Neural cell (in vitro differentiated cells): ENCODE measurements around the gene TFEB. TPM values are rescaled to one million over a fixed set of nuclear protein-coding genes. Genes with fewer than 3 reads are reported as not detected.

Source experiments
- H2AFZ ChIP-seq: fragments of 200-600, 300-800 bp; sonication (generic), shearing (Covaris generic); 2 replicates; pipeline ENCODE4 v1.6.0; 2014; ENCODE audit warnings: low read depth, mild to moderate bottlenecking, antibody characterized with exemption, low read length, moderate library complexity
- H3F3A ChIP-seq: fragments of 200-600 bp; shearing (Covaris generic); 2 replicates; pipeline ENCODE4 v1.6.1; 2016; ENCODE audit warnings: mild to moderate bottlenecking, moderate library complexity, mixed read lengths, antibody characterized with exemption, low read length; ENCODE audit not compliant: insufficient read depth, poor library complexity, severe bottlenecking
- H3K27ac ChIP-seq: fragments of 200-600, 300-800 bp; sonication (generic), shearing (Covaris generic); 2 replicates; pipeline ENCODE4 v1.5.1; 2014; ENCODE audit warnings: mild to moderate bottlenecking, low read length, moderate library complexity
- H3K27me3 ChIP-seq: fragments of 300-800, 200-600 bp; sonication (generic), shearing (Covaris generic); 2 replicates; pipeline ENCODE4 v1.6.0; 2014; ENCODE audit warnings: mild to moderate bottlenecking, low read depth, low read length, moderate library complexity; ENCODE audit not compliant: insufficient read depth
- H3K36me3 ChIP-seq: fragments of 300-800, 200-600 bp; sonication (generic), shearing (Covaris generic); 2 replicates; pipeline ENCODE4 v1.5.1; 2014; ENCODE audit warnings: mild to moderate bottlenecking, antibody characterized with exemption, low read length, moderate library complexity; ENCODE audit not compliant: insufficient read depth
- H3K4me2 ChIP-seq: fragments of 300-800, 200-600 bp; sonication (generic), shearing (Covaris generic); 2 replicates; pipeline ENCODE4 v1.6.0; 2014; ENCODE audit warnings: mild to moderate bottlenecking, low read length
- H3K4me3 ChIP-seq: fragments of 300-800, 200-600 bp; sonication (generic), shearing (Covaris generic); 2 replicates; pipeline ENCODE4 v1.5.1; 2014; ENCODE audit warnings: mild to moderate bottlenecking, low read length, moderate library complexity
- H3K79me2 ChIP-seq: fragments of 200-600 bp; shearing (Covaris generic); replicated peaks from 2 replicates; pipeline ENCODE4 v1.6.0; 2014; ENCODE audit warnings: mild to moderate bottlenecking, low read length, moderate library complexity; ENCODE audit not compliant: insufficient read depth
- H3K9ac ChIP-seq: fragments of 300-800, 200-600 bp; sonication (generic), shearing (Covaris generic); 2 replicates; pipeline ENCODE4 v1.6.1; 2016; ENCODE audit warnings: mild to moderate bottlenecking, low read length, mixed read lengths
- H3K9me2 ChIP-seq: fragments of 200-600 bp; shearing (Covaris generic); 2 replicates; pipeline ENCODE4 v1.6.1; 2016; ENCODE audit warnings: mild to moderate bottlenecking, low read length, mixed read lengths; ENCODE audit not compliant: insufficient read depth
- H3K9me3 ChIP-seq: fragments of 200-600, 300-800 bp; sonication (generic), shearing (Covaris generic); 2 replicates; pipeline ENCODE4 v1.6.1; 2016; ENCODE audit warnings: mild to moderate bottlenecking, mixed run types, low read length, moderate library complexity, mixed read lengths
- H4K20me1 ChIP-seq: fragments of 200-600 bp; shearing (Covaris generic); 2 replicates; pipeline ENCODE4 v1.6.1; 2016; ENCODE audit warnings: mild to moderate bottlenecking, mixed run types; ENCODE audit not compliant: insufficient read depth
- EP300 ChIP-seq: fragments of 450-650 bp; conservative IDR thresholded peaks from 2 replicates; pipeline ENCODE4 v1.6.1; 2014; ENCODE audit warnings: antibody characterized with exemption, mild to moderate bottlenecking, moderate library complexity; ENCODE audit not compliant: poor library complexity, severe bottlenecking
- EZH2 ChIP-seq: fragments of 200-600, 300-800 bp; shearing (Covaris generic), sonication (generic); IDR thresholded peaks from 2 replicates; pipeline ENCODE4 v1.6.1; 2014; ENCODE audit warnings: antibody characterized with exemption, low read length, borderline replicate concordance, mild to moderate bottlenecking; ENCODE audit not compliant: insufficient read depth, poor library complexity, severe bottlenecking
- MXI1 ChIP-seq: fragments of 450-650 bp; conservative IDR thresholded peaks from 2 replicates; pipeline ENCODE4 v1.6.1; 2014; ENCODE audit warnings: antibody characterized with exemption, mild to moderate bottlenecking; ENCODE audit not compliant: poor library complexity, severe bottlenecking
- POLR2AphosphoS5 ChIP-seq: IDR thresholded peaks from 2 replicates; pipeline ENCODE4 v1.6.1; 2012
- RAD21 ChIP-seq: fragments of 450-650 bp; conservative IDR thresholded peaks from 2 replicates; pipeline ENCODE4 v1.6.1; 2014; ENCODE audit warnings: antibody characterized with exemption, mild to moderate bottlenecking, moderate library complexity
- SMC3 ChIP-seq: fragments of 450-650 bp; conservative IDR thresholded peaks from 2 replicates; pipeline ENCODE4 v1.6.1; 2014; ENCODE audit warnings: antibody characterized with exemption, mild to moderate bottlenecking, moderate library complexity; ENCODE audit not compliant: poor library complexity
- TAF1 ChIP-seq: IDR thresholded peaks from 2 replicates; pipeline ENCODE4 v1.6.1; 2012; ENCODE audit warnings: low read depth
- polyA plus RNA-seq: library from polyadenylated mRNA; depleted of rRNA; stranded (reverse); fragments of >200 nt; gene quantifications from 2 replicates; pipeline ENCODE4 v1.2.3, GENCODE V29; 2014
- TF ChIP-seq, protein P1 (sequence below): IDR thresholded peaks from 2 replicates; pipeline ENCODE4 v1.6.1; 2012; ENCODE audit warnings: borderline replicate concordance
- TF ChIP-seq, protein P2 (sequence below): fragments of 450-650 bp; IDR thresholded peaks from 2 replicates; pipeline ENCODE4 v1.5.1; 2014; ENCODE audit warnings: antibody characterized with exemption, mild to moderate bottlenecking, moderate library complexity; ENCODE audit not compliant: poor library complexity, severe bottlenecking

TFEB gene
- polyA plus RNA-seq, 1 donor from 2014 or later, result 0.24 TPM

GRCh38 chr6:41717392-41717736, 18.0 kb downstream of the TFEB start:
- no peaks in the 10 kb centered on the region for H3K36me3 ChIP-seq
- H3K9me2 ChIP-seq, result no peaks in the 10 kb centered on the region
- H3K4me2 ChIP-seq, result no peak overlapping the region
- H4K20me1 ChIP-seq, result no peaks in the 10 kb centered on the region
- no peak overlapping the region for H3K27ac ChIP-seq
- no peaks in the 10 kb centered on the region for H3F3A ChIP-seq
- H3K9ac ChIP-seq, result no peak overlapping the region
- no peak overlapping the region for H2AFZ ChIP-seq
- TF ChIP-seq, protein P1, sequence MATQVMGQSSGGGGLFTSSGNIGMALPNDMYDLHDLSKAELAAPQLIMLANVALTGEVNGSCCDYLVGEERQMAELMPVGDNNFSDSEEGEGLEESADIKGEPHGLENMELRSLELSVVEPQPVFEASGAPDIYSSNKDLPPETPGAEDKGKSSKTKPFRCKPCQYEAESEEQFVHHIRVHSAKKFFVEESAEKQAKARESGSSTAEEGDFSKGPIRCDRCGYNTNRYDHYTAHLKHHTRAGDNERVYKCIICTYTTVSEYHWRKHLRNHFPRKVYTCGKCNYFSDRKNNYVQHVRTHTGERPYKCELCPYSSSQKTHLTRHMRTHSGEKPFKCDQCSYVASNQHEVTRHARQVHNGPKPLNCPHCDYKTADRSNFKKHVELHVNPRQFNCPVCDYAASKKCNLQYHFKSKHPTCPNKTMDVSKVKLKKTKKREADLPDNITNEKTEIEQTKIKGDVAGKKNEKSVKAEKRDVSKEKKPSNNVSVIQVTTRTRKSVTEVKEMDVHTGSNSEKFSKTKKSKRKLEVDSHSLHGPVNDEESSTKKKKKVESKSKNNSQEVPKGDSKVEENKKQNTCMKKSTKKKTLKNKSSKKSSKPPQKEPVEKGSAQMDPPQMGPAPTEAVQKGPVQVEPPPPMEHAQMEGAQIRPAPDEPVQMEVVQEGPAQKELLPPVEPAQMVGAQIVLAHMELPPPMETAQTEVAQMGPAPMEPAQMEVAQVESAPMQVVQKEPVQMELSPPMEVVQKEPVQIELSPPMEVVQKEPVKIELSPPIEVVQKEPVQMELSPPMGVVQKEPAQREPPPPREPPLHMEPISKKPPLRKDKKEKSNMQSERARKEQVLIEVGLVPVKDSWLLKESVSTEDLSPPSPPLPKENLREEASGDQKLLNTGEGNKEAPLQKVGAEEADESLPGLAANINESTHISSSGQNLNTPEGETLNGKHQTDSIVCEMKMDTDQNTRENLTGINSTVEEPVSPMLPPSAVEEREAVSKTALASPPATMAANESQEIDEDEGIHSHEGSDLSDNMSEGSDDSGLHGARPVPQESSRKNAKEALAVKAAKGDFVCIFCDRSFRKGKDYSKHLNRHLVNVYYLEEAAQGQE, result no peak
- no peak for TF ChIP-seq MXI1
- no peak for TF ChIP-seq RAD21
- no peak for TF ChIP-seq EP300
- TF ChIP-seq SMC3, result no peak
- TF ChIP-seq, protein P2, sequence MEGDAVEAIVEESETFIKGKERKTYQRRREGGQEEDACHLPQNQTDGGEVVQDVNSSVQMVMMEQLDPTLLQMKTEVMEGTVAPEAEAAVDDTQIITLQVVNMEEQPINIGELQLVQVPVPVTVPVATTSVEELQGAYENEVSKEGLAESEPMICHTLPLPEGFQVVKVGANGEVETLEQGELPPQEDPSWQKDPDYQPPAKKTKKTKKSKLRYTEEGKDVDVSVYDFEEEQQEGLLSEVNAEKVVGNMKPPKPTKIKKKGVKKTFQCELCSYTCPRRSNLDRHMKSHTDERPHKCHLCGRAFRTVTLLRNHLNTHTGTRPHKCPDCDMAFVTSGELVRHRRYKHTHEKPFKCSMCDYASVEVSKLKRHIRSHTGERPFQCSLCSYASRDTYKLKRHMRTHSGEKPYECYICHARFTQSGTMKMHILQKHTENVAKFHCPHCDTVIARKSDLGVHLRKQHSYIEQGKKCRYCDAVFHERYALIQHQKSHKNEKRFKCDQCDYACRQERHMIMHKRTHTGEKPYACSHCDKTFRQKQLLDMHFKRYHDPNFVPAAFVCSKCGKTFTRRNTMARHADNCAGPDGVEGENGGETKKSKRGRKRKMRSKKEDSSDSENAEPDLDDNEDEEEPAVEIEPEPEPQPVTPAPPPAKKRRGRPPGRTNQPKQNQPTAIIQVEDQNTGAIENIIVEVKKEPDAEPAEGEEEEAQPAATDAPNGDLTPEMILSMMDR, result no peak
- no peak for TF ChIP-seq EZH2
- TF ChIP-seq TAF1, result no peak
- TF ChIP-seq POLR2AphosphoS5, result no peak
- H3K27me3 ChIP-seq, result no peaks in the 10 kb centered on the region
- H3K9me3 ChIP-seq, result no peaks in the 10 kb centered on the region
- no peak overlapping the region for H3K4me3 ChIP-seq
- H3K79me2 ChIP-seq, result no peaks in the 10 kb centered on the region

- Histone ChIP-seq H3K4me2 (no peak overlapping the region), H3K9me3 (no peaks in the 10 kb centered on the region), H4K20me1 (no peaks in the 10 kb centered on the region), H3K36me3 (no peaks in the 10 kb centered on the region), H3K4me3 (no peak overlapping the region), H2AFZ (no peak overlapping the region), H3K27ac (no peak overlapping the region), H3F3A (no peaks in the 10 kb centered on the region), H3K79me2 (no peaks in the 10 kb centered on the region), H3K9me2 (no peaks in the 10 kb centered on the region), H3K9ac (no peak overlapping the region), H3K27me3 (no peaks in the 10 kb centered on the region)
- TF ChIP-seq, protein P2, result no peak
- TF ChIP-seq SMC3, result no peak
- no peak for TF ChIP-seq EZH2
- no peak for TF ChIP-seq RAD21
- TF ChIP-seq MXI1, result no peak
- TF ChIP-seq, protein P1, result no peak
- no peak for TF ChIP-seq TAF1
- TF ChIP-seq POLR2AphosphoS5, result no peak
- TF ChIP-seq EP300, result no peak
Measured at GRCh38 chr6:41716516-41717391, 18.7 kb downstream of the TFEB start.
